ENCODE data around the gene KCNH8.

- TF ChIP-seq EP300 (IDR thresholded peaks at IDR 0.05; ENCODE audit: low read depth) (no peak), POLR2A (IDR thresholded peaks at IDR 0.05) (no peak), CTCF (IDR thresholded peaks at IDR 0.05) (no peak), POLR2AphosphoS5 (IDR thresholded peaks at IDR 0.05) (no peak)
These were observed 17.3 kb downstream of the KCNH8 start for GRCh38 chr3:19165654-19166053.
